Kidney (tissue), 14 donors: Measurements from ENCODE around the gene KANSL1L. TPM values are rescaled to one million over a fixed set of nuclear protein-coding genes. Genes with fewer than 3 reads are reported as not detected.

Experiments used
- DNase-seq, 5 donors: peaks; one replicate each; pipeline ENCODE4 v3.0.0-alpha.2; 2013 to 2020
- FAIRE-seq: peaks from 2 replicates; lab custom pipeline; 2012; peaks lifted over from hg19 to GRCh38; lab: Jason Lieb, UNC
- H3K27ac ChIP-seq, 2 donors: one replicate each; pipeline ENCODE4 v1.7.0; 2013; ENCODE audit warnings: low read depth in 2 of 2, low read length in 2 of 2, inconsistent platforms in 1 of 2
- H3K27me3 ChIP-seq: one replicate; pipeline ENCODE4 v1.7.1; 2013; ENCODE audit warnings: low read length, inconsistent platforms; ENCODE audit not compliant: control insufficient read depth, insufficient read depth
- H3K36me3 ChIP-seq, 3 donors: one replicate each; pipeline versions ENCODE4 v1.7.0 to v1.7.1; 2013; ENCODE audit warnings: low read length in 3 of 3, control low read depth in 1 of 3, inconsistent platforms in 1 of 3; ENCODE audit not compliant: insufficient read depth in 3 of 3, control insufficient read depth in 2 of 3
- H3K4me1 ChIP-seq, 3 donors: one replicate each; pipeline versions ENCODE4 v1.7.0 to v1.7.1; 2013; ENCODE audit warnings: low read length in 3 of 3, inconsistent platforms in 1 of 3, low read depth in 1 of 3; ENCODE audit not compliant: control insufficient read depth in 2 of 3, insufficient read depth in 2 of 3
- H3K4me3 ChIP-seq, 3 donors: one replicate each; pipeline versions ENCODE4 v1.7.0 to v1.8.1; 2013; ENCODE audit warnings: low read length in 3 of 3, control low read depth in 1 of 3, inconsistent platforms in 1 of 3
- H3K9ac ChIP-seq, 3 donors: one replicate each; pipeline versions ENCODE4 v1.7.0 to v1.7.1; 2013; ENCODE audit warnings: low read length in 3 of 3, control low read depth in 1 of 3, inconsistent platforms in 1 of 3
- H3K9me3 ChIP-seq, 3 donors: one replicate each; pipeline versions ENCODE4 v1.7.0 to v1.7.1; 2013; ENCODE audit warnings: low read length in 3 of 3, control low read depth in 1 of 3, inconsistent platforms in 1 of 3; ENCODE audit not compliant: control insufficient read depth in 2 of 3, insufficient read depth in 1 of 3
- CTCF ChIP-seq: IDR thresholded peaks from 3 replicates; pipeline ENCODE4 v1.5.1; 2012; ENCODE audit warnings: mild to moderate bottlenecking, moderate library complexity, borderline replicate concordance; ENCODE audit not compliant: insufficient read depth; ENCODE audit errors: extremely low read depth
- intact Hi-C: fragments of 100-400 bp; cut with DNase I; formaldehyde crosslinking; loops from one replicate; pipeline ENCODE4 v1.11.1; 2022
- polyA plus RNA-seq: library from polyadenylated mRNA; stranded (reverse); fragments of 350-450 nt; fragmentation: Illumina TruSeq; extraction: RNeasy Lipid Tissue Mini Kit (QIAGEN cat#74804); gene quantifications from one replicate; pipeline ENCODE4 v1.2.3, GENCODE V29; 2014; ENCODE audit warnings: low read depth, low replicate concordance; ENCODE audit not compliant: insufficient read depth
- total RNA-seq: library from RNA; stranded (reverse); fragmentation: NEBNext Ultra II Directional; extraction: Animal tissue kit (Norgen Biotek cat#: 25700); gene quantifications from one replicate; pipeline ENCODE4 v1.2.1, GENCODE V29; 2021
- donor health status: control.
- donor health status: control.
- donor health status: control.
- donor health status: control.
- donor health status: control.
- donor health status: DM: yes; HTN: yes; CAD: no.
- donor health status: Normal renal cell carcinoma (clear cell type).

KANSL1L gene
- total and polyA plus RNA-seq, 2 donors from 2014 or later: 11.6 to 65.4 TPM

GRCh38 chr2:210195101-210195852, 24.1 kb upstream of the KANSL1L start:
- peak overlapping the region in 2 of 3 donors; percentile 16 to 38 for H3K9ac ChIP-seq
- H3K4me3 ChIP-seq: peak overlapping the region; percentile 28 to 64 (median 53)
- TF ChIP-seq CTCF: peak; percentile 74
- peaks cover 0 to 34% (median 0%) of the 10 kb centered on the region in 3 donors for H3K4me1 ChIP-seq
- H3K9me3 ChIP-seq: no peaks in the 10 kb centered on the region
- intact Hi-C loops: loop anchor here (5.0 kb wide), 1 partner anchor 213 kb away; no protein-coding TSS in a partner anchor
- H3K27ac ChIP-seq: peak overlapping the region; percentile 7 to 68
- no peaks in the 10 kb centered on the region for H3K27me3 ChIP-seq
- FAIRE-seq (peak; percentile 98), DNase-seq (peak in 2 of 5 donors; percentile 69 to 70)
- no peaks in the 10 kb centered on the region for H3K36me3 ChIP-seq

- peak overlapping the region in 1 of 3 donors; percentile 28 for H3K4me3 ChIP-seq
- H3K36me3 ChIP-seq: no peaks in the 10 kb centered on the region
- FAIRE-seq: peak; percentile 73
- H3K4me1 ChIP-seq: peaks cover 0 to 6% (median 0%) of the 10 kb centered on the region in 3 donors
- H3K27me3 ChIP-seq: no peaks in the 10 kb centered on the region
- intact Hi-C loops: no loop called here
- H3K9ac ChIP-seq: peak overlapping the region in 1 of 3 donors; percentile 21
- peak in 1 of 5 donors; percentile 44 for DNase-seq
- peak overlapping the region; percentile 71 to 78 for H3K27ac ChIP-seq
- no peak for TF ChIP-seq CTCF
- peaks cover 0 to 2% (median 0%) of the 10 kb centered on the region in 3 donors for H3K9me3 ChIP-seq
Measured at GRCh38 chr2:210190345-210190744, 19.1 kb upstream of the KANSL1L start.

- Histone ChIP-seq H3K27me3 (no peaks in the 10 kb centered on the region), H3K9ac (peak overlapping the region in 1 of 3 donors; percentile 21), H3K36me3 (no peaks in the 10 kb centered on the region), H3K9me3 (peaks cover 0 to 8% (median 0%) of the 10 kb centered on the region in 3 donors), H3K4me1 (peaks cover 0 to 6% (median 0%) of the 10 kb centered on the region in 3 donors), H3K27ac (peak overlapping the region; percentile 71 to 78), H3K4me3 (peak overlapping the region in 1 of 3 donors; percentile 28)
- FAIRE-seq (peak; percentile 93), DNase-seq (peak in 2 of 5 donors; percentile 49 to 54)
- intact Hi-C loops: no loop called here
- TF ChIP-seq CTCF: no peak
Measured at GRCh38 chr2:210189452-210190138, 18.4 kb upstream of the KANSL1L start.
